CD4-positive, alpha-beta T cell treated with Interleukin-4 for 1 hour (primary cell): ENCODE results near the gene MED12L.
"Not testable (repeated sequence)": the region's sequence is repeated elsewhere in the genome, so short reads cannot be mapped to it uniquely, and the experiment has no call there.

Source experiments
- DNase-seq, 2 donors: peaks; one replicate each; pipeline ENCODE4 v3.0.0-alpha.2; 2020 to 2022

The MED12L gene

GRCh38 chr3:151392191-151392590, 306.7 kb downstream of the MED12L start:
- DNase-seq = not testable (repeated sequence)

DNA sequence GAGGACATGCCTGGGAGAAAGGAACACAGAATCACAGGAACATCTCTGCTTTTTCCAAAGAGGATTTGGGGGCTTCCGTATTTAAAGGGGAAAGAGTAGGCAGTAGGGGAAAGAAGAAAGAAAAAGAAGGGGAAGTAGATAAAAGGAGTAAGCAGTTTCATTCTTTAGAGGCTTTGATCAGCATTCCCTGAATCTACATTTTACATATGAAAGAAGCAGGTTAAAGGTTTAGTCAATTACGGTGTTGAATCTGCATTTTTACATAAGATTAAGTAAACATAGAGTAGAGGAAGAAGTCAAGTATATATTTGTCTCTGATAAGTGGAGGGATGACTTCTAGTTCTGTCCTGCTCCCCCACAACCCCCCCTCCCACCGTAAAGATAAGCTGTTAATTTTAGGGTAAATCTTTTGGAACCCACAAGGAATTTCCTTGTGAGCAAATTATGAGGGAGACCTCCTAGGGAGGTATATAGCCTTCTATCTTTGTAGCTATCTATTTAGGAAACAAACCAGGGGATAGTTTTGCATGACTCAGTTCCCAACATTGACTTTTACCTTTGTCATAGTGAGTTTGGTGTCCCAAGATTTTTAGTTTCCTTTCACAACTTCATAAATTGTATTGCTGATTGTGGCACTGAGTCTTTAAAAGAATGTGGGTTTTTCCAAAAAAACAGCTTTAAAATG, 307.8 kb downstream of the MED12L start:
- DNase-seq = no peak

DNA sequence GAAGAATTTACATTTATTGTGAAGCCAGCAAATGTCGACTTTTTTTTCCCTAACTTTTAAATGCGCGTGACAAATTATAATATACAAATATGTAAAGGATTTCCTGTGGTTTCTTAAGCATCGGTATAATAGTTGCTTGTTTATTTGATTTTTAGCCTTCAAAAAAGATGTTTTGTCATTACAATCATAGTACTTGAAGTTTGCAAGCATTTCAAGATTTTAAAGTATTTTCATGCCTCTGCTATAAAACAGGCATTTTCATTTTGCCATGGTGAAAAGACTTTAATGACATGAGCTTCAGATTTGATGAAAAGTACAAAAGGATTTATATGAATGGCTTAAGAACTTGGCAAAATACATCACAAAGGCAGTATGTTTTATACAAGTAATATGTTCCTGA, 308.5 kb downstream of the MED12L start:
- DNase-seq = no peak

GRCh38 chr3:151394611-151395010, 309.1 kb downstream of the MED12L start:
- DNase-seq = no peak

GRCh38 chr3:151395806-151396205, 310.3 kb downstream of the MED12L start:
- DNase-seq = peak in 1 of 2 donors; percentile 31

DNA sequence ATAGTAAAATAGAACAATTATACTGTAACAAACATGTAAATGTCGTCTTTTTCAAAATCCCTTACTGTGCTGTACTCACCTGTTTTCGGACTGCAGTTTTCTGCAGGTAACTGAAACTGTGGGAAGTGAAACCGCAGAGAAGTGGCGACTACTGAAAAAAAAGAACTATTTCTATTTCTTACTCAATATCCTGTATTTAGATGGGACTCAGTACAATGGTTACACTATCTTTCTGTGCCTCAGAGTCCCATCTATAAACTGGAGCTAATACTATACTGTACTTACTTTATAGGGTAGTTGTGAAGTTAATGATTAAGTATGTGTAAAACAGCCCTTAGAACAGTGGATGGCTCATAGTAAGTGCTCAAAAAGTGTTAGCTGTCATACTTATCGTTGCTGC, 313.4 kb downstream of the MED12L start:
- DNase-seq = no peak

GRCh38 chr3:151400341-151400740, 314.9 kb downstream of the MED12L start:
- DNase-seq = no peak

- DNase-seq = no peak
Observed at GRCh38 chr3:151402349-151402748, 316.9 kb downstream of the MED12L start.

DNA sequence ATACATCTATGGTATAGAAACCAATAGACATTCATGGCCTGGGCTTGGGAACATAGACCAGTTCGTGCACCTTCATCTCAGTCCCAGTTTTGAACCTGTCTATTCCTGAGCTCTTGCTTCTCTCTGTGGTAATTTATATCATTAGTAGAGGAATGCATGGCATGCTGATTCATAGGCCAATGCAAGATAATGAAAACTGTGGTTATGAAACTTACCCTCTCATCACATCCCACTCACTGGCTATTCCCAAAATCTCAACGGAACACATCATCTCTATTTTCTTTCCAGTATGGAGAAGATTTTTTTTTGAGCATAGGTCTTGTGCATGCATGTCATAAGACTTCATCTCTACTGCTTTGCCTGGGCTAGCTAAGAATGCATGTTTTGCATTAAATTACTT, 317.8 kb downstream of the MED12L start:
- no peak for DNase-seq

DNA sequence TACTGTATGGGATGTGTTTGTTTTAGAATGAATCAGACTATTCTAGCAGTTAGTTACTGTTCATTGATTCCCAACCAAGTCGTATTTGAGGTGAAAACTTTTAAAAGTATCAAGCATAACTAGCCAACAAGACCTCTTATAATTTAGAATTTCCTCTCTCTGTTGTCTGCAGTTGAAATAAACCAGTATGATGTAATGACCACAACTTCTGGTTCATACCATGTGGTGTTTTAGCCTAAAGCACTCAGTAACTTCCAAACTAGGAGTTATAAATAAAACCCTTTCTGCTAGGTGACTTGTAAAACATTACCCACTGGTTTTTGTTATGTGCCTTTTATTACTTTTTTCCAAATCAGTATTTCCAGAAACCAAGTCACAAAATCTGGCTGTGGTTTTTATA, 318.9 kb downstream of the MED12L start:
- no peak for DNase-seq

DNA sequence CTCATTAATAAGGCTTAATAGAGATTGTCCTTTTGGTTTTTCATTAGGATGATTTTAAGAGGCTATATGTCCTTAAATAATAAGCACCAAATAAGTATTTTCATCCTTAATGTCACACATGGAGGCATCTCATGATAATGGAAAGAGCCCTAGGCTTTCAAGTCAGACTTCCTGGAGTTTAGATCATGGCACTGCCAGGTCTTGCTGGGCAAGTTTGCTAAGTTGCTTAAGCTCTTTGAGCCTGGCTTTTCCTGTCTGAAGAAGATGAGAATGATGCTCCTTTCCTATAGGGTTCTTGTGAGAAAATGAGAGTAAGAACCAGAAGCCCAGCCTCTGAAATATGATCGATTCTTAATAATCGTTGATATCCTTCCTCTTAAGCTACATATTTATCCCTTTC, 322.5 kb downstream of the MED12L start:
- no peak for DNase-seq

- no peak for DNase-seq
Observed at GRCh38 chr3:151410891-151411559, 325.6 kb downstream of the MED12L start.

DNA sequence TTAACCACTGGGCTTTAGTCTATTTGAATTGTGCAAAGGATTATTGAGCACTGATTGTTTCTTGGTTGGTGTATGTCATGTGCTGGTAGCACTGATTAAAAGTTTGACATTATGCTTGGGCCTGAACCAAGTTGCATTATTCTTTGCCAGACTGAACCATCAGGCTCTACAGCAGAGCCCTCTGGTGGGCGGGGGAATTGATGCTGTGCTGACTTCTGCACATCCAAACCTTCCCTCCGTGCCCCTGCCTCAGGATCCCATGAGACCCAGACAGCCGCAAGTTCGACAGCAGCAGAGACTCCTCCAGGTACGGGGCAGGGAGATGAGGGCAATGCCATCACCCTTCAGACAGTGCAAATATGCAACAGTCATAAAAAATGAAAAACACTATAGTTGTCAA, 327.5 kb downstream of the MED12L start:
- DNase-seq = no peak

GRCh38 chr3:151415289-151415688, 329.8 kb downstream of the MED12L start:
- no peak for DNase-seq

- DNase-seq = no peak
Observed at GRCh38 chr3:151419806-151420205, 334.3 kb downstream of the MED12L start.

DNA sequence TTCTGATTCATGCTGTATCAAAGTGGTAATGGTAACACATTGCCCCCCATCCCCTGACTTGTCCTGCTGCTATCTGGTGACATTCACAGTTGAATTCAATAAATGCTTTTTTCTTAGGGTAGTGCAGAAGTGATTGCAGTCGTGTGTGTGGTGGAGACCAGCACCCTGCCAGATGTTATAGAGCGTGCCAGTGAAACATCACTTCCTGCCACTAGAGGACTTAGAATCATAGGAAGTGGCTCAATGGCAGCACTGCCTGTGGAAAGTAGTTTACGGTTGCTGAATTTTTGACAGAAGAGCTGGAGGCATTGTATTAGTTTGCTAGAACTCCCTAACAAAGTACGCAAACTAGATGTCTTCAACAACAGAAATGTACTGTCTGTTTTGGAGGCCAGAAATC, 336.5 kb downstream of the MED12L start:
- DNase-seq = no peak

GRCh38 chr3:151423091-151423490, 337.6 kb downstream of the MED12L start:
- no peak for DNase-seq

GRCh38 chr3:151425627-151426340, 340.3 kb downstream of the MED12L start:
- DNase-seq = no peak

GRCh38 chr3:151426341-151426657, 340.8 kb downstream of the MED12L start:
- DNase-seq = no peak

DNA sequence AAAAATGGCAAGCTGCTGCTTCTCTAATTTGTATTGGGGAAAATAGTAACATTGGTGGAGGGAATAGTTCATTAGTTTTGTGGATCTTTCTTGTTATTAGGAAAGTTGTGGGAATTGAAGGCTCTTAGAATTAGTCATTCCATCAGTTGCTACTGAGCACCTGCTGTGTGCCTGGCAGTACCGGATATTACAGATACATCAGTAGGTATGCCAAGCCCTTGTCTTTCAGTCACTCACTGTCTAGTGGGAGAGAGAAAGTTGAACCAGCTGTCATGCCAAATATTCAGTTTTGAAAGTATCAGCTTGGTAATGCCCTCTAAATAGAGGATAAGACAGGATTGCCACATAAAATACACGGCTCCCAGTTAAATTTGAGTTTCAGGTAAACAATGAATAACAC, 342.9 kb downstream of the MED12L start:
- no peak for DNase-seq

- no peak for DNase-seq
Observed at GRCh38 chr3:151430821-151431484, 345.5 kb downstream of the MED12L start.

GRCh38 chr3:151431940-151432339, 346.5 kb downstream of the MED12L start:
- DNase-seq = no peak

DNA sequence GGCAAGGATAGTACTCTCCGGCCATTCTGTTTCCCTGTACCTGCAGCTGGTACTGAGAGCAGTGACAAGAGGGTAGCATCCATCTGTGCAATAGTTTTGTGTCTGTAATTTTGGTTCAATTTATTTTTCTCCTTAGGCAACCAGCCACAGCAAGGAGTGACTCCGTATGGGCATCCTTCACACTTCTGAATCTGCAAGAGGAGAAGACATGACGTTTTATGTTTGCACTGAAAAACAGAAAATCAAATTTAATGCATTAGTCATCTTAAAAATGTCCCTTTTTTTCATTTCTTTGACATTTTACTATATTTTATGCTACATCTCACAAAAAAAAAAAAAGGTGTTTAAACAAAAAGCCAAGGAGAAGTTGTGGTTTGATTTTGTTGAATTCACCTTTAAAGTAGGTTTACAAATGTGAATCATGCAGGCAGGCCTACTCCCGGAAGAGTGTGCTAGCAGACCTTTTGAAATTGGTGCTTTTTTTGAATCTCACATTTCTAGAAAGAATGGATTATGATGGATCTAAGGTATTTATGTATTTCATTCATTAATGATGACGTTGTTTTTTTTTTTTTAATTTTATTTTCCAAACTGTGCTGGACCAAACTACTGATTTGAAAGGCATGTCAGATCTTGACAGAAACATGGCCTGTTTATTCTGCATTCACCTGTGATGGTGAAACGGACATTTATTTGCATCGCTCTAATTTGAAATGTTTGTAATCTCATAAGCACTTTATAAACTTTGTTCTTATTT, 347.3 kb downstream of the MED12L start:
- DNase-seq = no peak
